Endometrial microvascular endothelial cells (primary cell): Measurements from ENCODE around the gene ACVR1B. TPM values are rescaled to one million over a fixed set of nuclear protein-coding genes. Genes with fewer than 3 reads are reported as not detected.

Experiments used
- in situ Hi-C: cut with HindIII; loops from 2 replicates; pipeline ENCODE4 v1.10.0; 2017; ENCODE audit warnings: low sequenced_read_pairs, low pct_unique_long_range_greater_than_20kb; ENCODE audit errors: inconsistent ontology term
- total RNA-seq: library from RNA; depleted of rRNA; stranded (reverse); fragments of >200 nt; gene quantifications from one replicate; pipeline ENCODE4 v1.2.3, GENCODE V29; 2015; ENCODE audit errors: inconsistent ontology term

ACVR1B gene
- total RNA-seq, 1 donor from 2014 or later = 8.1 TPM

- in situ Hi-C loops = no loop called here
Observed at GRCh38 chr12:52010692-52011601, 59.4 kb downstream of the ACVR1B start.

GRCh38 chr12:52011602-52012214 is 60.2 kb downstream of the ACVR1B start:
- in situ Hi-C loops = no loop called here

- in situ Hi-C loops = no loop called here
Observed at GRCh38 chr12:52013626-52014310, 62.3 kb downstream of the ACVR1B start.

GRCh38 chr12:52014567-52015530 is 63.4 kb downstream of the ACVR1B start:
- in situ Hi-C loops = no loop called here

GRCh38 chr12:52015532-52016041 is 64.1 kb downstream of the ACVR1B start:
- in situ Hi-C loops = no loop called here

GRCh38 chr12:52018433-52019112 is 67.1 kb downstream of the ACVR1B start:
- in situ Hi-C loops = no loop called here

GRCh38 chr12:52019113-52019770 is 67.7 kb downstream of the ACVR1B start:
- in situ Hi-C loops = no loop called here

- in situ Hi-C loops = no loop called here
Observed at GRCh38 chr12:52020539-52021336, 69.2 kb downstream of the ACVR1B start.

GRCh38 chr12:52022841-52023181 is 71.3 kb downstream of the ACVR1B start:
- in situ Hi-C loops = no loop called here

GRCh38 chr12:52023182-52023975 is 71.9 kb downstream of the ACVR1B start:
- in situ Hi-C loops = no loop called here

GRCh38 chr12:52023976-52024688 is 72.6 kb downstream of the ACVR1B start:
- in situ Hi-C loops = no loop called here

GRCh38 chr12:52024845-52025230 is 73.3 kb downstream of the ACVR1B start:
- in situ Hi-C loops = no loop called here

- in situ Hi-C loops = no loop called here
Observed at GRCh38 chr12:52026263-52026662, 74.8 kb downstream of the ACVR1B start.

GRCh38 chr12:52027085-52027843 is 75.8 kb downstream of the ACVR1B start:
- in situ Hi-C loops = no loop called here

GRCh38 chr12:52029685-52030084 is 78.2 kb downstream of the ACVR1B start:
- in situ Hi-C loops = no loop called here
